Vagina (tissue), 2 donors: Measurements from ENCODE around the gene DOCK2.

ENCODE experiments used
- CTCF ChIP-seq, 3 experiments: fragments of 450-650 bp in 2 of 3; fragments of 200-600 bp in 1 of 3; sonication (generic) in 1 of 3; IDR thresholded peaks; one replicate each; pipeline ENCODE4 v1.5.1; 2017 to 2019; ENCODE audit warnings: antibody characterized with exemption in 3 of 3, mild to moderate bottlenecking in 2 of 3, moderate library complexity in 2 of 3
- POLR2A ChIP-seq, 2 donors: fragments of 450-650 bp; IDR thresholded peaks; one replicate each; pipeline ENCODE4 v1.6.1; 2017; ENCODE audit warnings: antibody characterized with exemption in 2 of 2, mild to moderate bottlenecking in 2 of 2, moderate library complexity in 2 of 2
- POLR2AphosphoS5 ChIP-seq, 2 donors: sonication (generic); formaldehyde crosslinking; IDR thresholded peaks; one replicate each; pipeline ENCODE4 v1.9.0; 2017; ENCODE audit warnings: antibody characterized with exemption in 2 of 2, mild to moderate bottlenecking in 2 of 2, low read depth in 1 of 2; ENCODE audit not compliant: insufficient read depth in 1 of 2

GRCh38 chr5:169706758-169707450, 69.8 kb downstream of the DOCK2 start:
- TF ChIP-seq CTCF (IDR thresholded peaks at IDR 0.05) (no peak), POLR2A (IDR thresholded peaks at IDR 0.05) (no peak), POLR2AphosphoS5 (IDR thresholded peaks at IDR 0.05; ENCODE audit: insufficient read depth in 1 of 2, low read depth in 1 of 2) (no peak)
